NCI-H510A (cell line): ENCODE results near the gene PHF24.
"Not testable (repeated sequence)": the region's sequence is repeated elsewhere in the genome, so short reads cannot be mapped to it uniquely, and the experiment has no call there.

Experiments
- DNase-seq: peaks from one replicate; lab custom pipeline; 2025; lab: John Stamatoyannopoulos, UW

PHF24 gene

GRCh38 chr9:34996905-34997279, 38.8 kb downstream of the PHF24 start:
- no peak for DNase-seq

GRCh38 chr9:34997379-34997781, 39.3 kb downstream of the PHF24 start:
- DNase-seq, result no peak

- no peak for DNase-seq
Measured at GRCh38 chr9:34998266-34998665, 40.2 kb downstream of the PHF24 start.

- no peak for DNase-seq
Measured at GRCh38 chr9:34999576-34999975, 41.5 kb downstream of the PHF24 start.

GRCh38 chr9:35000535-35001284, 42.6 kb downstream of the PHF24 start:
- no peak for DNase-seq

GRCh38 chr9:35001285-35001677, 43.2 kb downstream of the PHF24 start:
- no peak for DNase-seq

- DNase-seq, result no peak
Measured at GRCh38 chr9:35001803-35002502, 43.9 kb downstream of the PHF24 start.

- DNase-seq, result no peak
Measured at GRCh38 chr9:35002623-35003022, 44.5 kb downstream of the PHF24 start.

GRCh38 chr9:35004299-35004698, 46.2 kb downstream of the PHF24 start:
- DNase-seq, result not testable (repeated sequence)

- DNase-seq, result no peak
Measured at GRCh38 chr9:35010351-35010958, 52.4 kb downstream of the PHF24 start.

GRCh38 chr9:35014517-35014916, 56.4 kb downstream of the PHF24 start:
- DNase-seq, result no peak

GRCh38 chr9:35023443-35023842, 65.4 kb downstream of the PHF24 start:
- DNase-seq, result not testable (repeated sequence)

GRCh38 chr9:35026671-35027070, 68.6 kb downstream of the PHF24 start:
- DNase-seq, result no peak

- DNase-seq, result no peak
Measured at GRCh38 chr9:35027374-35027773, 69.3 kb downstream of the PHF24 start.

GRCh38 chr9:35027860-35028259, 69.8 kb downstream of the PHF24 start:
- DNase-seq, result no peak

- DNase-seq, result no peak
Measured at GRCh38 chr9:35028341-35028740, 70.3 kb downstream of the PHF24 start.

- no peak for DNase-seq
Measured at GRCh38 chr9:35029241-35029640, 71.2 kb downstream of the PHF24 start.

- DNase-seq, result no peak
Measured at GRCh38 chr9:35029852-35030251, 71.8 kb downstream of the PHF24 start.
